ENCODE measurements around the gene TEDDM1. TPM values are rescaled to one million over a fixed set of nuclear protein-coding genes. Genes with fewer than 3 reads are reported as not detected.

The TEDDM1 gene
- polyA plus RNA-seq, 1 donor from 2014 or later = not detected

- Histone ChIP-seq H3K9me2 (ENCODE audit: insufficient read depth, low read length) (no peaks in the 10 kb centered on the region), H3K4me3 (ENCODE audit: low read length) (no peak overlapping the region), H2AFZ (ENCODE audit: low read depth, low read length) (no peak overlapping the region), H3K9ac (ENCODE audit: low read length) (no peak overlapping the region), H3K27me3 (ENCODE audit: insufficient read depth, low read depth, low read length) (no peaks in the 10 kb centered on the region), H4K20me1 (ENCODE audit: insufficient read depth) (peaks cover 14% of the 10 kb centered on the region), H3K36me3 (ENCODE audit: insufficient read depth, low read length) (no peaks in the 10 kb centered on the region), H3K9me3 (ENCODE audit: low read length) (no peaks in the 10 kb centered on the region), H3K4me2 (ENCODE audit: low read length) (no peak overlapping the region), H3K79me2 (replicated peaks; ENCODE audit: insufficient read depth, low read length) (peaks cover 27% of the 10 kb centered on the region), H3K27ac (ENCODE audit: low read length) (no peak overlapping the region), H3F3A (ENCODE audit: insufficient read depth, low read length, poor library complexity, severe bottlenecking) (no peaks in the 10 kb centered on the region)
- TF ChIP-seq EP300 (conservative IDR thresholded peaks at IDR 0.05; ENCODE audit: poor library complexity, severe bottlenecking) (no peak), SMC3 (conservative IDR thresholded peaks at IDR 0.05; ENCODE audit: poor library complexity) (no peak), REST (IDR thresholded peaks at IDR 0.05; ENCODE audit: borderline replicate concordance) (no peak), TAF1 (IDR thresholded peaks at IDR 0.05; ENCODE audit: low read depth) (no peak), CTCF (IDR thresholded peaks at IDR 0.05; ENCODE audit: poor library complexity, severe bottlenecking) (no peak), MXI1 (conservative IDR thresholded peaks at IDR 0.05; ENCODE audit: poor library complexity, severe bottlenecking) (no peak), POLR2AphosphoS5 (IDR thresholded peaks at IDR 0.05) (no peak), RAD21 (conservative IDR thresholded peaks at IDR 0.05) (no peak), EZH2 (IDR thresholded peaks at IDR 0.05; ENCODE audit: borderline replicate concordance, insufficient read depth, low read length, poor library complexity, severe bottlenecking) (no peak)
Observed at GRCh38 chr1:182394055-182394775, 6.3 kb downstream of the TEDDM1 start.

- Histone ChIP-seq H3K9ac (ENCODE audit: low read length) (peak overlapping the region; percentile 94), H3F3A (ENCODE audit: insufficient read depth, low read length, poor library complexity, severe bottlenecking) (no peaks in the 10 kb centered on the region), H3K4me2 (ENCODE audit: low read length) (peak overlapping the region; percentile 69), H3K79me2 (replicated peaks; ENCODE audit: insufficient read depth, low read length) (peaks cover 46% of the 10 kb centered on the region), H3K9me3 (ENCODE audit: low read length) (no peaks in the 10 kb centered on the region), H4K20me1 (ENCODE audit: insufficient read depth) (peaks cover 27% of the 10 kb centered on the region), H2AFZ (ENCODE audit: low read depth, low read length) (peak overlapping the region; percentile 92), H3K9me2 (ENCODE audit: insufficient read depth, low read length) (no peaks in the 10 kb centered on the region), H3K4me3 (ENCODE audit: low read length) (peak overlapping the region; percentile 98), H3K27ac (ENCODE audit: low read length) (peak overlapping the region; percentile 91), H3K27me3 (ENCODE audit: insufficient read depth, low read depth, low read length) (no peaks in the 10 kb centered on the region), H3K36me3 (ENCODE audit: insufficient read depth, low read length) (peaks cover 11% of the 10 kb centered on the region)
- TF ChIP-seq REST (IDR thresholded peaks at IDR 0.05; ENCODE audit: borderline replicate concordance) (peak; percentile 15), MXI1 (conservative IDR thresholded peaks at IDR 0.05; ENCODE audit: poor library complexity, severe bottlenecking) (no peak)
Observed at GRCh38 chr1:182392050-182393028, 8.1 kb downstream of the TEDDM1 start.
